CD4-positive, alpha-beta T cell treated with Interleukin-6 for 4 hours (primary cell): Measurements from ENCODE around the gene GOLGA5.
"Not testable (repeated sequence)": the region's sequence is repeated elsewhere in the genome, so short reads cannot be mapped to it uniquely, and the experiment has no call there.

Experiments used
- DNase-seq: peaks from one replicate; pipeline ENCODE4 v3.0.0-alpha.2; 2020; ENCODE audit warnings: mixed read lengths

The GOLGA5 gene

DNA sequence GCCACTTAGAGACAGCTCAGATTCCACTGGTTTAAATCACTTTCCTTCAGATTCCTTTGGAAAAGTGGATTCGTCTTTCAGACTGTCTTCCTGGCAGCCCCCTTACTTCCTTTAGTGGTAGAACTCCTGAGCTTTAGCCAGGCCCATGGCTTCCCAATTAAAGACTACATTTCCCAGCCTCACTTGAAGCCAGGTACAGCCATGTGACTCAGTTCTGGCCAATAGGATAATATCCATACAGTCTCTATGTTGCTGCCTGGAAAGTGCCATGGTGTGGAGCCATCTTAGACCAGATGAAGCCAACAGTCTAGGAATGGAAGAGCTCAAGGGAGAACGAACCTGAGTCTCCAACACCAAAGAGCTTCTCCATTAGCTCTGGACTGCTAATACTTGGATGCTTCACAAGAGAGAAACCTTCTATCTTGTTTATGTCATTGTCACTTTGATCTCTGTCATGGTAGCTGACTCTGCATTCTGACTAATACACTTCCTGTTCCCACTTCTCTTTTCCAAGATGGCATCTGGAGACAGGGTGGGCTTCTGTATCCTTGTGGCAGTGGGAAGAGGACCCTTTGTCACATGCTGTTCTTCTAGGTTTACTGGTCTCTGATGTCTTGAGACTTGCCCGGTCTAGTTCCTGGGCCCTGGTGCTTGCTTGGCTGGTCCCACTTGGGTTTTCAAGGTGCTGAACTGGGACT, 15.1 kb upstream of the GOLGA5 start:
- not testable (repeated sequence) for DNase-seq

GRCh38 chr14:92780444-92781232, 13.5 kb upstream of the GOLGA5 start:
- DNase-seq = no peak

DNA sequence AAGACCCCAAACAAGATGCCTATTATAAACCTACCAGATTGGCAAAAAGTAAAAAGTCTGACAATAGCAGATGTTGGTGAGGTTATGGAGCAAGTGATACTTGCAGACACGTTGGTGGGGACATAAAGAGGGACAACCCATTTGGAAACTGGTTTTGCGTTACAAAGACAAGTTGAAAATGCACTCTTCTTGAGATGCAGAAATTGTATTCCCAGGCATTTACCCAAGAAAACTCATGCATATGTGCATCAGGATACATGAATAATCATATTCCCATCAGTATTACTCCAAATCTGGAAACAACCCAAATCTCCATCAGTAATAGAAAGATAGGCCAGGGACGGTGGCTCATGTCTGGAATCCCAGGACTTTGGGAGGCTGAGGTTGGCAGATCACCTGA, 12.8 kb upstream of the GOLGA5 start:
- no peak for DNase-seq

- peak; percentile 37 for DNase-seq
Measured at GRCh38 chr14:92783813-92784431, 10.2 kb upstream of the GOLGA5 start.

GRCh38 chr14:92785667-92786426, 8.3 kb upstream of the GOLGA5 start:
- DNase-seq = no peak

DNA sequence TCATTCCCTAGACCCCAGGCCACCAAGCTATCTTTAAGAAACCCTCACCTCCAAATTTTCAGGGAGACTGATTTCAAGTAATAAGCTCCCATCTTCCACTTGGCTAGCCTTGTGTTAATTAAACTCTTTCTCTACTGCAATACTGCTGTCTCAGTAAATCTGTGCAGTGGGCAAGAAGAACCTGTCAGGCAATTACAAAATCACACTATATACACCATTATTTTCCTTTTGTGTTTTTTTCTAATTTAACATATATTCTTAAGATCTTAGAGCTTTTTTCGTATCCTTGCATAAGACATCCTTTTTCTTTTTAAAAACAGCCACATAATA, 7.7 kb upstream of the GOLGA5 start:
- no peak for DNase-seq

DNA sequence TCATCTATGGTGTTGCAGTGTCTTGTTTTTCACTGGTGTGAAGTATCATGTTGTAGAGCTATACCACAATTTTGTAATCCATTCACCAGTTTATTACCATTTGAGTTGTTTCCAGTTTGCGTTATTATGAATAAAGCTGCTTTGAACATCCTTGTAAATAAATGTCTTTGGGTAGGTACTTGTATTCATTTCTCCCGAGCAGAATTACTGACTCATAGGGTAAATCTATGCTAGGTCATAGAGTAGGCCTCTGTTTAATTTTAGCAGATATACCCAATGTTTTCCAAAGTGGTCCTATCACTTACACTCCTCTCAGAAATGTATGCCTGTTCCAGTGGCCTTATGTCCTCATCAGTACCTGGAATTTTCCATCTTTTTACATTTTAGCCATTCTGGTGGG, 6.6 kb upstream of the GOLGA5 start:
- DNase-seq = no peak

GRCh38 chr14:92789457-92790089, 4.5 kb upstream of the GOLGA5 start:
- DNase-seq = no peak

DNA sequence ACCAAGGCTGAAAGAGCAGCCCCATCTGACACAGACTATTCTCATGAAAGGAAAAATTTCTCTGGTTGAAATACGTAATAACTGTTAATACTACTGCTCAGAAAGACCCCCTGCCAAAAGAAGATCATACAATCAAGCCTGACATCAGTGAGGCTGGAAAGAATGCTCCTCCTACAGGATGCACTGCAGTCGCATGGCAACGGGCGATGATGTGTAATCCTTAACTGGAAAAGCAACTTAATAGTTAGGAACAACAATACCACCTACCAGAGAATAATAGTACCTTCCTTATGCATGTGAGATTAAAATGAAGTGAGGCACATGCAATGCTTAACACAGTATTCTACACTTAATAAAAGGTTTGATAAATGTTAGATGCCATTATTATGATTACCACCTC, 1.2 kb upstream of the GOLGA5 start:
- no peak for DNase-seq

DNA sequence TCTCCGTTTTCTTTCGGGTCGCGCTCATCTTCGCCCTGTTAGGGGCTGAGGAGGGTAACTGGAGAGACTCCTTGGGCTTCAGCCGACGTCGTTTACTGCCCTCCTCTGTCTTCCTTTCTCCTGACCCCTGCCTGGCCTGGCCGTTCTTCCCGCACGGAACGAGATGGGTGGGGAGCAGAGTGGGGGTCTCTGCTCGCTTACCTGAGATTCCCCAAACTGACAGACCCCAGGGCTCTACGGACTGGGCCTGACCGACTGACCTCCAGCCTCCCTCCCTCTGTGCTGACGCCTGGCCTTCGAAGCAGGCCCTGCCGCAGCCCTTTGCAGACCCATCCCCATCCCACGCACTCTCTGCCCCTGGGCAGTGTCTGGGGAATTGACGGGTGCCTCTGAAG, 439 bp downstream of the GOLGA5 start:
- no peak for DNase-seq

DNA sequence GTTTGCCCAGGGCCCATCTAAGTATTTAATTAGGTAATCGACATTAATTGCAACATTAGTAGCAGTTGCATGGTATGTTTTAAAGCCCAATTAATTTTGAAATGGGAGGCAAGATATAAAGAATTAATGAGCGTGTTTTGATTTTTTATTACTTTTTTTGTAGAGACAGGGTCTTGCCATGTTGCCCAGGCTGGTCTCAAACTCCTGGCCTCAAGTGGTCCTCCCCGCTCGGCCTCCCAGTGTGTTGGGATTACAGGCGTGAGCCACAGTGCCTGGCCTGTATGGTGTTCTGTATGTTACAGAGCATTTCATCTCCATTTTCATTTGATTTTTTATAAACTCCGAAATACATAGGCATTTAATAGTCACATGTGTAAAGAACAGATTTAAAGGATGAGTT, 856 bp downstream of the GOLGA5 start:
- DNase-seq = no peak

GRCh38 chr14:92797935-92798653, 4.0 kb downstream of the GOLGA5 start:
- no peak for DNase-seq

DNA sequence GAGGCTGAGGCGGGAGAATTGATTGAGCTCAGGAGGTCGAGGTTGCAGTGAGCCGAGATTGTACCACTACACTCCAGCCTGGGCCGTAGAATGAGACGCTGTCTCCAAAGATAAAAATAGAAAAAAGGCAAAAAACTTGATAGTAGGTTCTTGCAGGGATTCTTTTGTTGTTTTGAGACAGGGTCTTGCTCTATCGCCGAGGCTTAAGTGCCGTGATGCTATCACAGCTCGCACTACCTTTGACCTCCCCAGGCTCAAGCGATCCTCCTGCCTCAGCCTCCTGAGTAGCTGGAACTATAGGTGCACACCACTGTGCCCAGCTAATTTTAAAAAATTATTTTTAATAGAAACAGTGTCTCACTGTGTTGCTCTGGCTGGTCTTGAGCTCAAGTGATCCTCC, 4.7 kb downstream of the GOLGA5 start:
- no peak for DNase-seq

DNA sequence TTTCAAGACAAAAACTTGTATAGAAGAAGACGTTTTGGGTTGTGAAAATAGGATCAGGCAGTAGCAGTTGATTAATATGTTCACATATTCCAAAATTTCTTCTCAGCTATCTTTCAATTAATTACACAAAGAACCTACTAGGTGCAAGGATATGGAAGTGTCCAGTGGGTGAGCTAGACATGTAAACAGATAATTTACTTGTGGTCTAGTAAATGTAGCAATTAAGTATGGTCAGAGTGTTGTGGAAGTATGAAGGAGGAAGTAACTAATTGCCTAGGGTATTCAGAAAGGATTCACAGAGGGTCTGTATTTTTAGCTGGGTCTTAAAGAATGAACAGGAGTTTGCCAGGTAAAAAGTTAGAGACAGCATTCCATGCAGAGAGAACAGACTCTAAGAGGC, 5.9 kb downstream of the GOLGA5 start:
- no peak for DNase-seq

DNA sequence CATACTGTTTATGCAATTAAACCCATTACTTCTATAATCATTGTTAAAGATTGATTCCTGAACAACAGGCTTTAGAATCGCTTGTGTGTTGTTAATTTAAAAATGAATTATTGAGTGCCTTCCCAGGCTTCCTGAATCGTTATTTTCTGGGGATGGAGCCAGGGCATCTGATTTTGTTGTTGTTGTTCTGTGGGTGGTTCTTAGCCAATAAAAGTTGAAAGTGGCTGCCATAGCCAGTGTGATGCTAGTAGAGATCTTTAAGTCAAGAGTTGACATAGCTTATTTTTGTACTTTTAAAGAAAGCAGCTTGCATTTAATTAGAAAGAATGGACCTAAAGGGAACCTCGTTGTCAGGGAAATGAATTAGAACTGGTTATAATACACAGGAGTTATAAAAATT, 6.4 kb downstream of the GOLGA5 start:
- no peak for DNase-seq

- no peak for DNase-seq
Measured at GRCh38 chr14:92801917-92802316, 7.8 kb downstream of the GOLGA5 start.

DNA sequence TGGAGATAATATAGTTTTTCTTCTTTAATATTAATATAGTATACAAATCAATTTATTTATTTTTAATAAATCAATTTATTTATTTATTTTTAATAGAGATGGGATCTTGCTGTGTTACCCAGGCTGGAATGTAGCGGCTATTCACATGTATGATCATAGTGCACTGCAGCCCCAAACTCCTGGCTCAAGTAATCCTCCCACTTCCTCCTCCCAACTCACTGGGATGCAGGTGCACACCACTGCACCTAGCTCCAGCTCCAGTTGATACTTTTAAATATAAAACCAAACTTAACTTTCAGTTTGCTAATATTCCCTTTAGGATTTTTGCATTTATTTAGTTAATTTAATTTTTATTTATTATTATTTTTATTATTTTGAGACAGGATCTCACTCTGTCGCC, 8.6 kb downstream of the GOLGA5 start:
- DNase-seq = no peak

GRCh38 chr14:92813201-92813600, 19.1 kb downstream of the GOLGA5 start:
- DNase-seq = no peak

DNA sequence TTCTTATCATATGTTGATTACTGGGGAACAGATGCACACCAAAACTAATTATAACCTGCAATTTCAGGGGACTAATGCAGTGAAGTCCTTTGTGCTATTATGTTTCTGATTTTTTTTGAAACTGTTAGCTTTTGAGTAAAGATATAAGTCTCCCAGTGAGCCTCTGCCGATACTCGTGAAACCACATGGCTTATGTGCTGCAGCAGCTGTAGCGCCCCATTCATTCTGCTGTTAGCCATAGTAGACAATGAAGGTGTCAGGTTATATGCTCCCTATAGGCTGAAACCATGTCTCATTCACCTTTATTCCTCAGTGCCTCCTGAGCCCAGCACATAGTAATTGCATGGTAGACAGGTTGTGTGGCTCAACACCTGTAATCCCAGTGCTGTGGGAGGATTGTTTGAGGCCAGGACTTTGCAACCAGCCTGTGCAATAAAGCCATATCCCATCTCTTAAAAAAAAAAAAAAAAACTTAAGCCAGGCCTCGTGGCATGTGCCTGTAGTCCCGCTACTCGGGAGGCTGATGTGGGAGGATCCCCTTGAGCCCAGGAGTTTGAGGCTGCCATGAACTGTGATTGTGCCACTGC, 25.0 kb downstream of the GOLGA5 start:
- DNase-seq = no peak

- DNase-seq = not testable (repeated sequence)
Measured at GRCh38 chr14:92819680-92820535, 25.8 kb downstream of the GOLGA5 start.

DNA sequence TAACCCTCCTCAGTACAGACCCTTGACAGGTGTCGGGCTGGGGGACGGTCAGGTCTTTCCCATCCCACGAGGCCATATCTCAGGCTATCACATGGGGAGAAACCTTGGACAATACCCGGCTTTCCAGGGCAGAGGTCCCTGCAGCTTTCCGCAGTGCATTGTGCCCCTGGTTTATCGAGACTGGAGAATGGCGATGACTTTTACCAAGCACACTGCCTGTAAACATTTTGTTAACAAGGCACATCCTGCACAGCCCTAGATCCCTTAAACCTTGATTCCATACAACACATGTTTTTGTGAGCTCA, 26.4 kb downstream of the GOLGA5 start:
- not testable (repeated sequence) for DNase-seq
